GM21737 (cell line): ENCODE results near the gene EP400.
A peak's percentile ranks its signal among the peaks of the same experiment; 100 is the strongest.

Experiments
- ATAC-seq: cut with Tn5 transposase; IDR thresholded peaks from one replicate; pipeline ENCODE4 v1.9.1; 2021; ENCODE audit warnings: mild to moderate bottlenecking, moderate library complexity; ENCODE audit not compliant: unreplicated experiment

EP400 gene

DNA sequence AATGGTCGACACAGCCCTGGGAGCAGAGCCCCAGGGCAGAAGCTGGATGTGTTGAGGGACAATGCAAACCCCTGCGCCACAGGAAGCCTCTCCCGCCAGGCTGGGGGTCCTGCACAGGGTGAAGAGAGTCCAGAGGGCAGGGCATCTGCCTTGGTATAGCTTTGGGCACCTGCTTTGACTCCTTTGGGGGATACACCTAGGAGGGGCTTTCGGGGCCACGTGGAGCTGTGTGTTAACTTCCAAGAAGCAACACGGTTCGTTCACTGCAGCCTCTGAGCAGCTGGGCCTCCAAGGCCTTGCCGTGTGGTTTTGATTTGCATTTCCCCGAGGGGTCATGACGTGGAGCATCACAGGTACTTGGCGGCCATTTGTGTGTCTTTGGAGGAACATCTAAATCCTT lies 26.5 kb upstream of the EP400 start:
- peak; percentile 61 for ATAC-seq

DNA sequence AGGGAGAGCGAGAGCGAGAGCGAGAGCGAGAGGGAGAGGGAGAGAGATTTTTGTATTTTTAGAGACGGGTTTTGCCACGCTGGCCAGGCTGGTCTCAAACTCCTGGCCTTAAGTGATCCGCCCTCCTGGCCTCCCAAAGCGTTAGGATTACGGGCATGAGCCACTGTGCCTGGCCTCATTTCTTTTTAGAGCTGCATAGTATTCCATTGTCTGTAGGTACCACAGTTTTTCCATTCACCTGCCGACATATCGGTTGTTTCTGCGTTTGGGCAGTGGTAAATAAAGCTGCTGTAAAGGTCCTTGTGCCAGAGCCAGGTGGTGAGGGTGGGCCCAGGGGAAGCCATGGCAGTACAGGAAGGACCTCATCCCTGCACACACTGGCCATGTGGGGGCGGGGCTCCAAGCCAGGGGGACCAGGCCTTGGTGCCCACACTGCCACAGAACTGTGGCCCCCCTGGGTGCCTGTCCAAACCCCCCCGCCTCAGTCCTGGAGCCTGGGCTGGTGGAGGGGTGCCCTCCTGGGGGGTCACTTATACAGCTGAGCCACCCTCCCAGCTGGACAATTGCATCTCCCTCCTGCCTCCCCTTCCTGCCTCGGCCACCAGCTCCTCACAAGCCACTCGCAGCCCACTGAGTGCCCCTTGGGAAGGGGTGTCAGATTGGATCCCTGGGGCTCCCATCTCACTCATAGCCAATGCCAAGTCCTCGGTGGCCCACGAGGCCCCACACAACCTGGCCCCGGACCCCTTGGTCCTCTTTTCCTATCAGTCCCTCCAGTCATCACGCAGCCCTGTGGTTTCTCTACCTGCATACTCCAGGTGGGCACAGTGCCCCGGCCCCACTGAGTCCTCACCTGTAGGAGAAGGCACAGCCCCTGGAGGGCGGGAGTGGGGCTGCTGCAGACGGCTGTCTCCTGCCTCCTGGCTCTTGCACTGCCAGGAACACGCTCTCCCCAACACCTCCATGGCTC lies 22.3 kb upstream of the EP400 start:
- ATAC-seq, result no peak

DNA sequence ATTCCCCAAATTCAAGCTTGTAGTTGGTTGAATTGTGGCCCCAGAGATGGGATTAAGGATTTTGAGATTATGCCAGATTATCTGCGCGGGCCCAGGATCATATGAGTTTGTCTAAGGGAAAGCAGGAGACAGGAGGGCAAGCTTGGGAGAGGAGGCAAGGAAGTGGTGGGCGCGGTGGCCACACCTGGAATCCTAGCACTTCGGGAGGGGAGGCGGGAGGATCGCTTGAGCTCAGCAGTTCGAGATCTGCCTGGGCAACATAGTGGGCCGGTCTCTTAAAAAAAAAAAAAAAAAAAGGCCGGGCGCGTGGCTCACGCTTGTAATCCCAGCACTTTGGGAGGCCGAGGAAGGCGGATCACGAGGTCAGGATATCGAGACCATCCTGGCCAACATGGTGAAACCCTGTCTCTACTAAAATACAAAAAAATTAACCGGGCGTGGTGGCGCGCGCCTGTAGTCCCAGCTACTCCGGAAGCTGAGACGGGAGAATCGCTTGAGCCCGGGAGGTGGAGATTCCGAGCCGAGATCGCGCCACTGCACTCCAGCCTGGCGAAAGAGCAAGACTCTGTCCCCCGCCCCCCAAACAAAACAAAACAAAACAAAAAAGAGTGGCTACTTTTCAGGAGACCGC lies 21.5 kb upstream of the EP400 start:
- ATAC-seq, result peak; percentile 1

DNA sequence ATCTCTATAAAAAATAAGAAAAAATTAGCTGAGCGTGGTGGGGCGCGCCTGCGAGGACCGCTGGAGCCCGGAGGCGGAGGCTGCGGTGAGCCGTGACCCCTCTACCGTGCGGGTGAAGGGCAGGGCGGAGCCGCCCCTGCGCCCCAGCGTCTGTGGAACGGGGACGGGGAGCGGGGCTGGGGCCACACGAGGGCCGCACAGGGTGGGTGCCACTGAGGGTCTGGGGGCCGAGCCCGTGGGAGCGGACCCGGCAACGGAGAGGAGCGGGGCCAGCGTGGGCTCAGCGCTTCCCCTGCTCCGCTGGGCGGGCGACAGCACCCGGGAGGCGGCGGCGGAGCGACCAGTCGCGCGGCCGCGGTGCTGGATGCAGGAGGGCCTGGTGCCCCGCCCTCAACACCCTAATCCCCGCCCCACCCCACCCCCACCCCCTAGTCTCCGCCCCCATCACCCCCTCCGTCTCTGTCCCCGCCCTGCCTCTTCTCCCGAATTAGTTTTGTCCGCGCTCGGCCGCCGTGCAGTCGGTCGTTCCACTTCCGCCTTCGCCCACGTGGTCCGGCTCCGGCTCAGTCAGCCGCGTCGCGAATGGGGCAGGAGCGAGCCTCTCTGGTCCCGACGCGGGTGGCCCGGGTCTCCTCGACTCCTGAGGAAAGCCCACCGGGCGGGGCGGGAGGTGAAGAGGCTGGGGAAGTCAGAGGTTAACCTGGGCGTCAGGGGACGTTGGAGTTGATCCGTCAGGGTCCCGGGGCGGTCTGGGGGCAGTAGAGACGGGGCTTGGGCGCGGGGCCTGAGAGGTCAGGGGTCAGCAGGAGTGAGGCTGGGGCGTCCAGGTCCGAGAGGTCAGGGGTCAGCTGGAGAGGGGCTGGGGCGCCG lies 20.8 kb upstream of the EP400 start, which contains the start of gene PUS1:
PUS1 (plus strand) TSS at position 566 of the 870 bp plus-strand sequence. CDS start 447 bp downstream, outside the sequence.
- peak; percentile 61 for ATAC-seq

DNA sequence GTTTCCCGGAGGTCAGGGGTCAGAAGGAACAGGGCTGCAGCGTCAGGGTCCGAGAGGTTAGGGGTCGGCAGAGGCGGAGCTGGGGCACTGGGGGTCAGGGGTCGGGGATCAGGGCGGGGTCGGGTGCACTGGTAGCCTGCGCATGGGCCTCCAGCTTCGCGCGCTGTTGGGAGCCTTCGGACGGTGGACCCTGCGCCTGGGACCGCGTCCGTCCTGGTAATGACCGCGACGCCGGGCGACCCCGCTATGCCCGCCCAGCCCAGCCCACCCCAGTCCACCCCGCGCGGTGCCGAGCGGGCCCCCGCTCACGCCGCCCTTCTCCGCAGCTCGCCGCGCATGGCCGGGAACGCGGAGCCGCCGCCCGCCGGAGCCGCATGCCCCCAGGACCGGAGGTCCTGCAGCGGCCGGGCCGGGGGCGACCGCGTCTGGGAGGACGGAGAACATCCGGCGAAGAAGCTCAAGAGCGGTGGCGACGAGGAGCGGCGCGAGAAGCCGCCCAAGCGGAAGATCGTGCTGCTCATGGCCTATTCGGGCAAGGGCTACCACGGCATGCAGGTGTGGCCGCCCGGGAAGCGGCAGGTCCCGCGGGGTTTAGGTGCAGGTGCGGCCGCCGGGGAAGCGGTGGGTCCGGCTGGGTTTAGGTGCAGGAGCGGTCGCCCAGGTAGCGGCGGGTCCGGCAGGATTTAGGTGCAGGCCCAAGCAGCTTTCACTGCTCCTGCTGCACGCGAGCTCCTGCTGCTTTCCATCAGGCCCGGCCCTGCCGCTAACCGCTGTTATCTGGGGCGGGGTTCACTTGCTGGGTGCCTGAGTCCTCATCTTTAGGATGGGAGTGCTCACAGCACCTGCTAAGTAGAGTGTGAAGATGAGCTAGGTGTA lies 19.9 kb upstream of the EP400 start:
- ATAC-seq, result peak; percentile 11

DNA sequence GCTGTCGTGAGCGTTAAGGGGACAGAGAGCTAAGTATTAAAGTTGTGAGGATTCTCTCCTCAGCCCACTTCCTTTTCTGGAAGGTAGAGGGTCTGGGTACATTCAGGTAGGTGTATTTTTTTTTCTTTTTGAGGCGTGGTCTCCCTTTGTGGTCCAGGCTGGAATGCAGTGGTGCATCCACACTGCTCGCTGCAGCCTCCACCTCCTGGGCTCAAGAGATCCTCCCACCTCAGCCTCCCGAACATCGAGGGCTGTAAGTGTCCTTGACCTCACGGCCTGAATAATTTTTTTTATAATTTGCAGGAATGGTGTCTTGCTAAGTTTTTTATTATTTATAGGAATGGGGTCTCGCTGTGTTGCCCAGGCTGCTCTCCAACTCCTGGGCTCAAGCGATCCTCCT lies 19.2 kb upstream of the EP400 start:
- no peak for ATAC-seq

DNA sequence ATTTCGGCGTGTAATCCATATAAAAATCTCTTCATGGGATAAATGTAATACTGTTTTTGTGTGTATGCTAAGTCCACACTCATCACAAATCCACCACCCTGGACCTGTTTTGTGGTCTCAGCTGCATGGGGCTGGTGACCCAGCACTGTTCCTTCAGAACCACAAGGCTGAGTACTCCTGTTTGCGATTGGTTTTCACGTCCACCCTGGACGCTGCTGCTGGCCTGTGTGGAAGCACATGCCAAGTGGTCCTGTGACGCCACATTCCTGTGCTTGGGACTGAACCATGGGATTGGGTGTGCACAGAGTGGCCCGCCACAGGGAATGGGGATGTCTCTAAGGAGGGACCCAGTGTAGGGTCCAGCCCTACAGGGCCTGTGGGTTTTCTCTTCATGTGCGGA lies 16.4 kb upstream of the EP400 start:
- ATAC-seq, result no peak

DNA sequence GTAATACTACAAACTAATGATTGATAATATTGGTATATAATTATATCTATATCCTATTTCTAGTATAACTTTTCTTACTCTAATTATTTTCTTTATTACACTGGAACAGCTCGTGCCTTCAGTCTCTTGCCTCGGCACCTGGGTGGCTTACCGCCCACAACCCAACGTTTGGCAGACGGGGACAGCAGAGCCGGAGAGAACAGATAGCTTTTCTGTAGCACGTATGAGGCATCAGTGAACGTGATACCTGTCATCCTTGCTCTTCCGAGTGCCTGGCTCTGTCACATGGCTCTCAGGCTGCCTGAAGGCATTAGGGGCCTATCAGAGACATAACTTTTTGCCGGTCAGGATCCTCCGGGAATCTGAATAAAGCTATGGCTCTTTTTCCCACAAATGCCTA lies 15.2 kb upstream of the EP400 start:
- no peak for ATAC-seq

DNA sequence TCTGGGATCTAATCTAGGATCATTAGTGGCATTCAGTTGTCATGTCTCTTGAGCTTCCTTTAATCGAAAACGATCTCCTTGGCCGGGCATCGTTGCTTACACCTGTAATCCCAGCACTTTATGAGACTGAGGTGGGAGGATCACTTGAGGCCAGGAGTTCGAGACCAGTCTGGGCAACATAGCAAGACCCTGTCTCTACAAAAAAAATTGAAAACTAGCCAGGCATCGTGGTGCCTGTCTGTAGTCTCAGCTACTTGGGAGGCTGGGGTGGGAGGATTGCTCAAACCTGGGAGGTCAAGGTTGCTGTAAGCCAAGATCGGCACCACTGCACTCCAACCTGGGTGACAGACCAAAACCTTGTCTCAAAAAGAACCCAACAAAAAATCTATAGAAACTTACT lies 11.7 kb upstream of the EP400 start:
- ATAC-seq, result no peak

DNA sequence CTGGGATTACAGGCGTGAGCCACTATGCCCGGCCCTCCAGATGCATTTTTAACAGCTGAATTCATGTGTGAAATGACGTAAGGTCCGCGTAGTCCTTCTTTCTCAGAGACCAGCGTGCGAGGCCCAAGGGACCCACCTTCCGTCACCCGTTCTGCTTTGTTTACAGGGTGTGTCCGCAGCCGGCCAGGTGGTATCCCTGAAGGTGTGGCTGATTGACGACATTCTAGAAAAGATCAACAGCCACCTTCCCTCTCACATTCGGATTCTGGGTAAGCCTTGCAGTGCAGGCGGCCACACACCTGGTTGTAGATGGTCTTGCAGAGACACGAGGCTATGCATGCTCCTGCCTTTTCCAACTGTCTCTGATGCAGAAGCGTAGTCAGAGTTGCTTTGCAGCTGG lies 10.7 kb upstream of the EP400 start:
- ATAC-seq, result no peak

DNA sequence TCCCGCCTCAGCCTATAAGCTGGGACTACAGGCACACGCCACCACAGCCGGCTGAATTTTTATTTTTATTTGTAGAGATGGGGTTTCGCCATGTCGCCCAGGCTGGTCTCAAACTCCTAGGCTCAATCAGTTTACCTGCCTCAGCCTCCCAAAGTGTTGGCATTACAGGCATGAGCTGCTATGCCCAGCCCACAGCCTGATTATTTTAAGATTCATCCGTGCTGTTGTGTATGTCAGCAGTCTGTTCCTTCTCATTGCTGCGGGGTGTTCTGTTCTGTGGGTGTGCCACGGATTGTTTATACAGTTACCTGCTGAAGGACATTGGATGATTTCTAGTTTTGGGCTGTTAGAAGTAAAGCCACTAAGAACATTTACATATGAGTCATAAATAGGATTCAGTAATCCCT lies 9.6 kb upstream of the EP400 start:
- no peak for ATAC-seq

DNA sequence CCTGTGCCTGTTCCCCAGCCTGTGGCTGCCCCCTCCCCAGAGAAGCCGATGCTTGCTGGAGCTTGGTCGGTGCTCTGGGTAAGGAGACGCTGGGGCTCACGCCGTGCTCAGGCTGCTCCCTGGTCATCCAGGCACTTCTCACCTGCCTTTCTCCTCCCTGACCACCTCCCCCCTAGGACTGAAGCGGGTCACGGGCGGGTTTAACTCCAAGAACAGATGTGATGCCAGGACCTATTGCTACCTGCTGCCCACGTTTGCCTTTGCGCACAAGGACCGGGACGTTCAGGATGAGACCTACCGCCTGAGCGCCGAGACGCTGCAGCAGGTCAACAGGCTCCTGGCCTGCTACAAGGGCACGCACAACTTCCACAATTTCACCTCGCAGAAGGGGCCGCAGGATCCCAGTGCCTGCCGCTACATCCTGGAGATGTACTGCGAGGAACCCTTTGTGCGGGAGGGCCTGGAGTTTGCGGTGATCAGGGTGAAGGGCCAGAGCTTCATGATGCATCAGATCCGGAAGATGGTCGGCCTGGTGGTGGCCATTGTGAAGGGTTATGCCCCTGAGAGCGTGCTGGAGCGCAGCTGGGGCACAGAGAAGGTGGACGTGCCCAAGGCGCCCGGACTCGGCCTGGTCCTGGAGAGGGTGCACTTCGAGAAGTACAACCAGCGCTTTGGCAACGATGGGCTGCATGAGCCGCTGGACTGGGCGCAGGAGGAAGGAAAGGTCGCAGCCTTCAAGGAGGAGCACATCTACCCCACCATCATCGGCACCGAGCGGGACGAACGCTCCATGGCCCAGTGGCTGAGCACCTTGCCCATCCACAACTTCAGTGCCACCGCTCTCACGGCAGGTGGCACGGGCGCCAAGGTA lies 8.4 kb upstream of the EP400 start:
- no peak for ATAC-seq

DNA sequence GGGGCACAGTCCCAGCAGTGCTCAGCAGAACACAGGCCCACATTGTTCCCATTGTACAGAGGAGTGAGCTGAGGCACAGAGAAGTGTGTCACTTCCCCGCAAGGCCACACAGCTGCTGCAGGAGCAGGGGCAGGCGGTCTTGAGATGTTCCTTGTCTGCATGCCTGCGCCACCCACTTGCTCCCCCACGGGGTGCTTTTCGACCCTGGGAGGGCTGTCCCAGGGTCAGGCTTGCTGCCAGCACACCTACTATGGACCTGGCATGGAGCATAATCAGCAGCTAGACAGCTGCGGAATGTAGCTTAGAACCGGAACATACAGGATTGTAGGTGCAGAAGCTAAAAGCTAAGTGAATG lies 7.8 kb upstream of the EP400 start:
- ATAC-seq, result no peak

DNA sequence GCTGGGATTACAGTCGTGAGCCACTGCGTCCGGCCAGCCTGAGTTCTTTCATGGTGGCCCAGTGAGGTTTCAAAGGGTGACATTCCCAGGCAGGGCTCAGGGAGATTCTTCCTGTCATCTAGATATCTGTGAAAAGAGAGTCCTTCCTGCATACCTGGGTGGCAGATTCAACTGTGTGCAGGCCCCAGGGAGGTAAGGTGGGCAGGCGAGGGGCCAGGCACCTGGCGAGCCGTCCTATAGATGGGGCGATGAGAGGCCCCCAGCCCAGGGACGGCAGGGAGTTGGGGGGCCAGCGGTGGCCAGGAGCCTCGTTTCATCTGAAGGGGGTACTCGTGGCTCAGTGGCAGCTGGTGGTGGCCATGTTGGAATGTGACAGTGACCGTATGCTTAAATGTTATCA lies 7.1 kb upstream of the EP400 start:
- no peak for ATAC-seq

DNA sequence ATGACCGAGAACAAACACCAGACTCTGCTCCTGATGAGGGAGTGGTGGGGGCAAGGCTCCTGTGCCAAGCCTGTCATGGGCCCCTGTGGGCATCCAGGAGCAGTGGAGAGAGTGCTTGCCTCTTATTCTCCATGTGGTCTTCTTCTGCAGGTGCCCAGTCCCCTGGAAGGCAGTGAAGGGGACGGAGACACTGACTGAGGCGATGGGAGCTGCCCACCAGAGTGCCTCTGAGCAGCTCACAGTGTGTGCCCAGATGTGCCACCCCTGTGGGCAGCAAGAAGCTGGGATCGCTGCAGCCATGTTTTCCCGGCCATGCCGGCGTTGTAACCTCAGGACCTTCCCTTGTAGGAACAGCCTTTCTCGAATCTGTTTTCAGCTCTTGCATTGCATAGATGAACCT lies 6.4 kb upstream of the EP400 start:
- ATAC-seq, result no peak

DNA sequence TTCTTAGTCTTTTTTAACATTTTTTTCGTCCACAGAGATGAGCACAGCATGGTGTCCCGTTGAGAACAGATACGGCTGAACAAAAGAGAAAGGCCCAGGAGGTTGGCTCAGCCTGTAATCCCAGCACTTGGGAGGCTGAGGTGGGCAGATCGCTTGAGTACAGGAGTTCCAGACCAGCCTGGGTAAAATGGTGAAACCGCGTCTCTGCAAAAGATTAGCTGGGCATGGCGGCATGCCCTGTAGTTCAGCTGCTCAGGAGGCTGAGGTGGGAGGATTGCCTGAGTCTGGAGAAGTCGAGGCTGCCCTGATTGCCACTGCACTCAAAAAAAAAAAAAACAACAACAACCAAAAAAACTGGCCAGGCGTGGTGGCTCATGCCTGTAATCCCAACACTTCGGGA lies 5.9 kb upstream of the EP400 start:
- no peak for ATAC-seq

DNA sequence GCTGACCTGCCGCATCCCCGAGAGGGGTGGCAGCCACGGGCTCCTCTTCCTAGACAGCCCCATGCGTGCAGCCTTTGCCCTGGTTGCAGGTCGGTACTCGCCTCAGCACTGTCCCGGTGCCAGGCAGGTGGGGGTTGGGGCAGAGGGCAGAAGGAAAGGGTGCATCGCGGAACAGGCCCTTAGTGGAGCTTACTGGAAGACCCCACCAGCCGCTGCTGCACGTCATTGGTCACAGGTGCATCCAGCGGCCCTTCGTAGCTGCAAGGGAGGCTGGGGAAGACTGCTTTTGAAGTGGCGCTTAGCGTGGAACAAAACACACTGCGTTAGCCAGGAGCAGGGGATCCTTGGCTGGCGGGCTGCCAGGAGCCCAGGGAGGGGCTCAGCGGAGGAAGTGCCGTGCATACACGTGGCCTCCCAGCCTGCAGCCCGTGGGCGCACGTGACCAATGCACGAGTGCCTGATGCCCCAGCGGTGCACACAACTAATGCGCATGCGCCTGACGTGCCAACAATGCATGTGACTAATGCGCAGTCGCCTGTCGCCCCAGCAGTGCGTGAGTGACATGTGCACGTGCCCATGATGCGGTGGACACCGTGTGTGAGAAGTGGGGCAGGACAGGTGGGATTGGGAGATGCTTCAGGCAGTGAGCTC lies 5.0 kb upstream of the EP400 start:
- ATAC-seq, result no peak

DNA sequence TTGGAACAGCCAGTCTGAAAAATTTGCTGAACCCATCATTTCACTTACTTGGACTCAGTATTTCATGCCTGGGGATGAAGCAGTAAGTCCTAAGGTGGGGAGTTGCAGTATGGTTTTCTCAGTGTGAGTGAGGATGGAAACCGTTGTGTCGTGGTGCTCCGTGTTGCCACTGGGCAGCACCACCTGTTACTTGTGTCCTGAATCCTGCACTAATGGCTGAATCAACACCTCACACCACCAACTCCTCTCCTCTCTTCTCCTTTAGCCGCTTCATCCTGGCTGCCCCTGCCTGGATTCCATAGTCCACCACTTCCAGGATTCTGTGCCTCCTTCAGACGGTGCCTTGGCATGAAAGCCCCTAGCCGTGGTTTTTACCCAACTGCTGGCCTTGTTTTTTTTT lies 3.0 kb upstream of the EP400 start:
- no peak for ATAC-seq

DNA sequence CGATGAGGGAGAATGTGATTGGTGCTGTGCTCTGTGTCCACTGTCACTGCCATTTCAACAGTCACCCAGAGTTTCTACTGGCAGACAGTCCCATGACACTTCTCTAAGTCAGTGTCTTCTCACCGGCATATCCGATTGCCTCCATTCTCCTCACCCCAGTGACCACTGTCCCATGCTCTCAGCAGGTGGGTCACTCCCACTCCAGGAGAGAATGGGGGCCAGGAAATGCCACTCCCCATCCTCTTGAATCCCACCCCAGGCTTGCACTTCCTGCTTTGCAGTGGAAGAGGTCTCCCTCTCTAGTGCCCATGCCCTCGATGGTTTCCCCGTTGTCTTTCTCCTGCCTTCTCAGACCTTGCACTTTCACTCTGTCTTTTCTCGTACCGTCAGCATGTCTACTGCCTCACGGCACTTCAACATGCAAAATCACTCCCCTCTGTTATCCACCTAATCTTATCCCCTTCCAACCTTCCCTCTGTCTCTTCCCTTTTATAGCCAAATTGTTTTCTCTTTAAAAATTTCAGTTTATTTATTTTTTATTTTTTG lies 2.2 kb upstream of the EP400 start:
- no peak for ATAC-seq
